ENCODE data around the gene ADAD1.

The ADAD1 gene

GRCh38 chr4:122384245-122384644 is 5.4 kb downstream of the ADAD1 start:
- no peak for DNase-seq (ENCODE audit: low spot score in 2 of 2)
- H3K4me1 ChIP-seq, result no peaks in the 10 kb centered on the region
- H3K27me3 ChIP-seq (ENCODE audit: low read depth), result no peaks in the 10 kb centered on the region
- H3K9me3 ChIP-seq, result peaks cover 3% of the 10 kb centered on the region; the same call in 1 of the 2 replicates
- no peak overlapping the region for H3K4me3 ChIP-seq
- in situ Hi-C loops (cut with MboI; ENCODE audit: low sequenced_read_pairs), result no loop called here
- H3K36me3 ChIP-seq (replicated peaks), result no peaks in the 10 kb centered on the region

- no peaks in the 10 kb centered on the region for H3K4me1 ChIP-seq
Observed at GRCh38 chr4:122393276-122393675, 14.5 kb downstream of the ADAD1 start.

GRCh38 chr4:122403861-122404260 is 25.1 kb downstream of the ADAD1 start:
- Histone ChIP-seq H3K36me3 (replicated peaks) (no peaks in the 10 kb centered on the region), H3K4me1 (peaks cover 4% of the 10 kb centered on the region), H3K27me3 (ENCODE audit: low read depth) (no peaks in the 10 kb centered on the region; the same call in 1 of the 2 replicates), H3K4me3 (no peak overlapping the region), H3K9me3 (no peaks in the 10 kb centered on the region)
- in situ Hi-C loops (cut with MboI; ENCODE audit: low sequenced_read_pairs), result no loop called here
- no peak for DNase-seq (ENCODE audit: low spot score in 2 of 2)

More at GRCh38 chr4:122393276-122393675, 14.5 kb downstream of the ADAD1 start:
- Histone ChIP-seq H3K9me3 (peaks cover under 1% of the 10 kb centered on the region; the same call in 1 of the 2 replicates), H3K4me3 (no peak overlapping the region), H3K36me3 (replicated peaks) (no peaks in the 10 kb centered on the region), H3K27me3 (ENCODE audit: low read depth) (no peaks in the 10 kb centered on the region)
- no peak for DNase-seq (ENCODE audit: low spot score in 2 of 2)
- in situ Hi-C loops (cut with MboI; ENCODE audit: low sequenced_read_pairs), result no loop called here

GRCh38 chr4:122412547-122412946 is 33.7 kb downstream of the ADAD1 start:
- DNase-seq (ENCODE audit: low spot score in 2 of 2), result no peak
- in situ Hi-C loops (cut with MboI; ENCODE audit: low sequenced_read_pairs), result no loop called here

GRCh38 chr4:122423246-122423645 is 44.4 kb downstream of the ADAD1 start:
- DNase-seq (ENCODE audit: low spot score in 2 of 2), result no peak
- Histone ChIP-seq H3K27me3 (ENCODE audit: low read depth) (no peaks in the 10 kb centered on the region), H3K4me3 (no peak overlapping the region), H3K4me1 (no peaks in the 10 kb centered on the region), H3K36me3 (replicated peaks) (no peaks in the 10 kb centered on the region), H3K9me3 (no peaks in the 10 kb centered on the region)
- in situ Hi-C loops (cut with MboI; ENCODE audit: low sequenced_read_pairs), result no loop called here

More at GRCh38 chr4:122412547-122412946, 33.7 kb downstream of the ADAD1 start:
- no peaks in the 10 kb centered on the region for H3K27me3 ChIP-seq (ENCODE audit: low read depth)
- H3K4me3 ChIP-seq, result no peak overlapping the region
- H3K9me3 ChIP-seq, result no peaks in the 10 kb centered on the region
- no peaks in the 10 kb centered on the region for H3K4me1 ChIP-seq
- no peaks in the 10 kb centered on the region for H3K36me3 ChIP-seq (replicated peaks)

GRCh38 chr4:122431351-122431750 is 52.5 kb downstream of the ADAD1 start:
- Histone ChIP-seq H3K4me3 (no peak overlapping the region), H3K4me1 (no peaks in the 10 kb centered on the region), H3K36me3 (replicated peaks) (no peaks in the 10 kb centered on the region), H3K27me3 (ENCODE audit: low read depth) (peaks cover 13% of the 10 kb centered on the region), H3K9me3 (no peaks in the 10 kb centered on the region)
- no peak for DNase-seq (ENCODE audit: low spot score in 2 of 2)
- in situ Hi-C loops (cut with MboI; ENCODE audit: low sequenced_read_pairs), result no loop called here

- Histone ChIP-seq H3K4me3 (no peak overlapping the region), H3K36me3 (replicated peaks) (no peaks in the 10 kb centered on the region), H3K4me1 (no peaks in the 10 kb centered on the region), H3K27me3 (ENCODE audit: low read depth) (peaks cover 13% of the 10 kb centered on the region), H3K9me3 (no peaks in the 10 kb centered on the region)
- in situ Hi-C loops (cut with MboI; ENCODE audit: low sequenced_read_pairs), result no loop called here
- DNase-seq (ENCODE audit: low spot score in 2 of 2), result no peak
Observed at GRCh38 chr4:122434285-122434684, 55.5 kb downstream of the ADAD1 start.

- H3K4me3 ChIP-seq, result no peak overlapping the region
- no peaks in the 10 kb centered on the region for H3K9me3 ChIP-seq
- no peaks in the 10 kb centered on the region for H3K4me1 ChIP-seq
- H3K27me3 ChIP-seq (ENCODE audit: low read depth), result peaks cover 4% of the 10 kb centered on the region; the same call in 1 of the 2 replicates
- no peaks in the 10 kb centered on the region for H3K36me3 ChIP-seq (replicated peaks)
- DNase-seq (ENCODE audit: low spot score in 2 of 2), result peak; percentile 24 to 29
- in situ Hi-C loops (cut with MboI; ENCODE audit: low sequenced_read_pairs), result no loop called here
Observed at GRCh38 chr4:122450847-122451246, 72.0 kb downstream of the ADAD1 start.

GRCh38 chr4:122453384-122453995 is 74.7 kb downstream of the ADAD1 start:
- Histone ChIP-seq H3K36me3 (replicated peaks) (no peaks in the 10 kb centered on the region), H3K9me3 (no peaks in the 10 kb centered on the region), H3K4me1 (peaks cover 2% of the 10 kb centered on the region; the same call in 1 of the 2 replicates), H3K27me3 (ENCODE audit: low read depth) (peaks cover 4% of the 10 kb centered on the region; the same call in 1 of the 2 replicates), H3K4me3 (no peak overlapping the region)
- in situ Hi-C loops (cut with MboI; ENCODE audit: low sequenced_read_pairs), result no loop called here
- DNase-seq (ENCODE audit: low spot score in 2 of 2), result no peak

- in situ Hi-C loops (cut with MboI; ENCODE audit: low sequenced_read_pairs), result no loop called here
- H3K36me3 ChIP-seq (replicated peaks), result no peaks in the 10 kb centered on the region
- H3K27me3 ChIP-seq (ENCODE audit: low read depth), result peaks cover 4% of the 10 kb centered on the region; the same call in 1 of the 2 replicates
- peaks cover 2% of the 10 kb centered on the region; the same call in 1 of the 2 replicates for H3K4me1 ChIP-seq
- no peak within 1 kb of the TSS for H3K4me3 ChIP-seq
- H3K9me3 ChIP-seq, result no peaks in the 10 kb centered on the region
- DNase-seq (ENCODE audit: low spot score in 2 of 2), result no peak
Observed at GRCh38 chr4:122456231-122457116, 77.7 kb downstream of the ADAD1 start, which contains the start of gene IL2. Gene IL2, minus strand, starts transcription at chr4:122456725. Its CDS starts 285 bp downstream, at chr4:122456440.

GRCh38 chr4:122458625-122459024 is 79.8 kb downstream of the ADAD1 start:
- peaks cover 2% of the 10 kb centered on the region; the same call in 1 of the 2 replicates for H3K4me1 ChIP-seq
- in situ Hi-C loops (cut with MboI; ENCODE audit: low sequenced_read_pairs), result no loop called here
- peak; percentile 13 to 31 for DNase-seq (ENCODE audit: low spot score in 2 of 2)
- no peaks in the 10 kb centered on the region for H3K36me3 ChIP-seq (replicated peaks)
- H3K9me3 ChIP-seq, result no peaks in the 10 kb centered on the region
- H3K27me3 ChIP-seq (ENCODE audit: low read depth), result peaks cover 4% of the 10 kb centered on the region; the same call in 1 of the 2 replicates
- H3K4me3 ChIP-seq, result peak overlapping the region; percentile 2; the same call in 1 of the 2 replicates

GRCh38 chr4:122469457-122469856 is 90.6 kb downstream of the ADAD1 start:
- Histone ChIP-seq H3K36me3 (replicated peaks) (no peaks in the 10 kb centered on the region), H3K4me1 (no peaks in the 10 kb centered on the region)
- in situ Hi-C loops (cut with MboI; ENCODE audit: low sequenced_read_pairs), result no loop called here

GRCh38 chr4:122475233-122475632 is 96.4 kb downstream of the ADAD1 start:
- Histone ChIP-seq H3K4me1 (no peaks in the 10 kb centered on the region), H3K36me3 (replicated peaks) (no peaks in the 10 kb centered on the region), H3K4me3 (no peak overlapping the region), H3K27me3 (ENCODE audit: low read depth) (no peaks in the 10 kb centered on the region), H3K9me3 (no peaks in the 10 kb centered on the region)
- no peak for DNase-seq (ENCODE audit: low spot score in 2 of 2)
- in situ Hi-C loops (cut with MboI; ENCODE audit: low sequenced_read_pairs), result no loop called here

More at GRCh38 chr4:122469457-122469856, 90.6 kb downstream of the ADAD1 start:
- Histone ChIP-seq H3K4me3 (no peak overlapping the region), H3K9me3 (no peaks in the 10 kb centered on the region), H3K27me3 (ENCODE audit: low read depth) (no peaks in the 10 kb centered on the region)
- DNase-seq (ENCODE audit: low spot score in 2 of 2), result no peak

- H3K9me3 ChIP-seq, result no peaks in the 10 kb centered on the region
- in situ Hi-C loops (cut with MboI; ENCODE audit: low sequenced_read_pairs), result no loop called here
- H3K36me3 ChIP-seq (replicated peaks), result no peaks in the 10 kb centered on the region
- DNase-seq (ENCODE audit: low spot score in 2 of 2), result no peak
- no peak overlapping the region for H3K4me3 ChIP-seq
- no peaks in the 10 kb centered on the region for H3K27me3 ChIP-seq (ENCODE audit: low read depth)
- H3K4me1 ChIP-seq, result no peaks in the 10 kb centered on the region
Observed at GRCh38 chr4:122476126-122476525, 97.3 kb downstream of the ADAD1 start.

All from HAP-1 (cell line).